Measurements from ENCODE around the gene GCAT. TPM values are rescaled to one million over a fixed set of nuclear protein-coding genes. Genes with fewer than 3 reads are reported as not detected.

GCAT gene
- total and polyA plus RNA-seq, 9 of the 15 experiments (the other 6 are each of a cell fraction or from before 2014, with no cell fraction given): 1.9 to 69.9 (median 26.4) TPM

DNA sequence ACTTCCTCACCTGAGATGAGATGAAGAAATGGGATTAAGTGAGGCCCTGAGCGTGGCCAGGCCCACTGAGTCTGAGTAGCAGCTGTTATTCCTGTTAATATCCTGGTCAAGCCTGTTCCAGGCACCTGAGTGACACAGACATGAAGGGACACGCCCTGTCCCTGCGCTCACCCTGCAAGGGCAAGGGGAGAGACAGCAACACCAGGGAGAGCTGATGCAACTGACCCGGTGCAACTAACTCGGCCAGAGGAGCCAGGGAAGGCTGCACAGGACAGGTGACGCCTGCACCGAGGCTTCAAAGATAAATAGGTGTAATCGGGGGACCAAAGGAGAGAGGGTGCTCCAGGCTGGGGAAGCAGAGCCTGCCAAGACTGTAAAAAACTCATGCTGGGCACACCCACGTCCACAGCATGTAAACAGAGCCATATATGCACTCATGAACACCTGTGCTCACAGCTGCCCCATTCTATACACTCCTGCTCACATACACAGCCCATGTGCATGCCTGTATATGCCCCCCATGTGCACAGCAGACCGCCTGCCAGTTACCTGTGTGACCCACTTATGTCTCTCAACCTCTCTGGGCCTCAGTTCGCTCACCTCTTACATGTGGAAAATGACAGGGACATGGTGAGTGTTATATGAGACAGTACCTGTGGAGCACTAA is 22.8 kb upstream of the GCAT start (continued):
- TF ChIP-seq, protein P1, sequence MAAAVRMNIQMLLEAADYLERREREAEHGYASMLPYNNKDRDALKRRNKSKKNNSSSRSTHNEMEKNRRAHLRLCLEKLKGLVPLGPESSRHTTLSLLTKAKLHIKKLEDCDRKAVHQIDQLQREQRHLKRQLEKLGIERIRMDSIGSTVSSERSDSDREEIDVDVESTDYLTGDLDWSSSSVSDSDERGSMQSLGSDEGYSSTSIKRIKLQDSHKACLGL (CRISPR knock-in tag; IDR thresholded peaks at IDR 0.05; ENCODE audit: borderline replicate concordance, poor library complexity, severe bottlenecking): no peak
- TF ChIP-seq C11orf30 (IDR thresholded peaks at IDR 0.05; ENCODE audit: low read depth) (no peak), ATF7 (IDR thresholded peaks at IDR 0.05) (peak; percentile 27; the same call in 1 of the 2 replicates), RBM25 (IDR thresholded peaks at IDR 0.05; ENCODE audit: low read depth, low read length, severe bottlenecking) (peak; percentile 16), FOXJ3 (CRISPR knock-in tag; IDR thresholded peaks at IDR 0.05) (no peak), MYC (IDR thresholded peaks at IDR 0.05; ENCODE audit: low read depth, low read length) (0 out of 2 replicates have a peak, but pooled peaks have one; percentile 21), MYC (CRISPR knock-in tag; IDR thresholded peaks at IDR 0.05; ENCODE audit: borderline replicate concordance, low read depth) (no peak), BCOR (IDR thresholded peaks at IDR 0.05) (peak; percentile 20; the same call in 1 of the 2 replicates), NRF1 (conservative IDR thresholded peaks at IDR 0.05 in 1 of 2, IDR thresholded peaks at IDR 0.05 in 1 of 2) (peak; percentile 18 to 33; a peak in 2 of 4 replicates)
- TF ChIP-seq, protein P2, sequence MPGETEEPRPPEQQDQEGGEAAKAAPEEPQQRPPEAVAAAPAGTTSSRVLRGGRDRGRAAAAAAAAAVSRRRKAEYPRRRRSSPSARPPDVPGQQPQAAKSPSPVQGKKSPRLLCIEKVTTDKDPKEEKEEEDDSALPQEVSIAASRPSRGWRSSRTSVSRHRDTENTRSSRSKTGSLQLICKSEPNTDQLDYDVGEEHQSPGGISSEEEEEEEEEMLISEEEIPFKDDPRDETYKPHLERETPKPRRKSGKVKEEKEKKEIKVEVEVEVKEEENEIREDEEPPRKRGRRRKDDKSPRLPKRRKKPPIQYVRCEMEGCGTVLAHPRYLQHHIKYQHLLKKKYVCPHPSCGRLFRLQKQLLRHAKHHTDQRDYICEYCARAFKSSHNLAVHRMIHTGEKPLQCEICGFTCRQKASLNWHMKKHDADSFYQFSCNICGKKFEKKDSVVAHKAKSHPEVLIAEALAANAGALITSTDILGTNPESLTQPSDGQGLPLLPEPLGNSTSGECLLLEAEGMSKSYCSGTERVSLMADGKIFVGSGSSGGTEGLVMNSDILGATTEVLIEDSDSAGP (CRISPR knock-in tag; IDR thresholded peaks at IDR 0.05): no peak
